OCI-LY7 (cell line): ENCODE measurements around the gene COL8A2. TPM values are rescaled to one million over a fixed set of nuclear protein-coding genes. Genes with fewer than 3 reads are reported as not detected.

Source experiments
- BruUV-seq: library from RNA; stranded (reverse); fragments of 400-500 nt; replicated peaks from 2 replicates; lab custom pipeline; 2021; lab: Mats Ljungman, UMichigan
- CTCF ChIA-PET: fragments of 300-600 bp; sonication (Branson Sonifier 250); formaldehyde crosslinking; loops from one replicate; lab custom pipeline; 2022; ENCODE audit warnings: antibody characterized with exemption; ENCODE audit not compliant: unreplicated experiment; lab: Charles Lee
- POLR2A ChIA-PET: fragments of 300-600 bp; sonication (Branson Sonifier 250); formaldehyde crosslinking; loops from one replicate; lab custom pipeline; 2022; ENCODE audit warnings: antibody characterized with exemption; lab: Charles Lee
- DNase-seq: peaks from one replicate; pipeline ENCODE4 v3.0.0-alpha.2; 2015; ENCODE audit warnings: low spot score
- H2AFZ ChIP-seq: fragments of 200-600 bp; sonication (generic), shearing (Covaris generic); 2 replicates; pipeline ENCODE4 v1.6.1; 2014; ENCODE audit warnings: mild to moderate bottlenecking, antibody characterized with exemption, low read length, moderate library complexity
- H3K27ac ChIP-seq: fragments of 200-600 bp; sonication (generic); 2 replicates; pipeline ENCODE4 v1.5.1; 2014; ENCODE audit warnings: mixed run types, low read depth, mild to moderate bottlenecking, moderate library complexity, low read length, inconsistent platforms; ENCODE audit not compliant: poor library complexity, severe bottlenecking
- H3K36me3 ChIP-seq: fragments of 200-600 bp; sonication (generic); 2 replicates; pipeline ENCODE4 v1.6.1; 2014; ENCODE audit warnings: mild to moderate bottlenecking, antibody characterized with exemption, low read length, moderate library complexity, mixed read lengths; ENCODE audit not compliant: insufficient read depth
- H3K4me1 ChIP-seq: fragments of 200-600 bp; sonication (generic); 2 replicates; pipeline ENCODE4 v1.5.1; 2014; ENCODE audit warnings: mild to moderate bottlenecking, low read length; ENCODE audit not compliant: insufficient read depth, poor library complexity, severe bottlenecking
- H3K4me2 ChIP-seq: fragments of 200-600 bp; sonication (generic); 2 replicates; pipeline ENCODE4 v1.6.1; 2014; ENCODE audit warnings: mild to moderate bottlenecking, low read length
- H3K4me3 ChIP-seq: fragments of 200-600 bp; sonication (generic); 2 replicates; pipeline ENCODE4 v1.5.1; 2014; ENCODE audit warnings: mild to moderate bottlenecking, low read depth, low read length; ENCODE audit not compliant: poor library complexity, severe bottlenecking
- H3K79me2 ChIP-seq: fragments of 200-600 bp; sonication (generic); 2 replicates; pipeline ENCODE4 v1.6.1; 2016; ENCODE audit warnings: low read depth, mild to moderate bottlenecking, low read length, moderate library complexity, mixed read lengths; ENCODE audit not compliant: insufficient read depth
- H3K9me2 ChIP-seq: fragments of 200-600 bp; sonication (generic); 2 replicates; pipeline ENCODE4 v1.6.1; 2016; ENCODE audit warnings: mild to moderate bottlenecking, low read length, mixed read lengths; ENCODE audit not compliant: insufficient read depth
- H3K9me3 ChIP-seq: fragments of 200-600 bp; sonication (generic); 2 replicates; pipeline ENCODE4 v1.6.1; 2014; ENCODE audit warnings: mild to moderate bottlenecking, mixed run types, low read length, mixed read lengths
- H4K20me1 ChIP-seq: fragments of 200-600 bp; sonication (generic); 2 replicates; pipeline ENCODE4 v1.6.1; 2014; ENCODE audit warnings: mild to moderate bottlenecking, antibody characterized with exemption, low read length, moderate library complexity, mixed read lengths; ENCODE audit not compliant: insufficient read depth
- EZH2phosphoT487 ChIP-seq: fragments of 200-600 bp; sonication (generic); IDR thresholded peaks from 2 replicates; pipeline ENCODE4 v1.6.1; 2018; ENCODE audit warnings: low read depth, borderline replicate concordance, mild to moderate bottlenecking, mixed run types, antibody characterized with exemption, low read length, moderate library complexity, mixed read lengths
- intact Hi-C: fragments of 100-400 bp; cut with micrococcal nuclease; formaldehyde crosslinking; loops from one replicate; pipeline ENCODE4 v1.10.0; 2022; ENCODE audit not compliant: unreplicated experiment
- total RNA-seq, 2 experiments: library from RNA; depleted of rRNA in 1 of 2; stranded (reverse); fragments of >200 nt in 1 of 2; shearing (Covaris generic) in 1 of 2; gene quantifications; 2 replicates each; pipeline ENCODE4 v1.2.3, GENCODE V29; 2014 to 2022
- TF ChIP-seq, protein P1 (sequence below): fragments of 200-600 bp; sonication (generic); conservative IDR thresholded peaks from 2 replicates; pipeline ENCODE4 v1.5.1; 2014; ENCODE audit warnings: mild to moderate bottlenecking, antibody characterized with exemption, low read length, moderate library complexity, mixed read lengths

The COL8A2 gene
- total RNA-seq, 2 experiments from 2014 or later, result not detected

DNA sequence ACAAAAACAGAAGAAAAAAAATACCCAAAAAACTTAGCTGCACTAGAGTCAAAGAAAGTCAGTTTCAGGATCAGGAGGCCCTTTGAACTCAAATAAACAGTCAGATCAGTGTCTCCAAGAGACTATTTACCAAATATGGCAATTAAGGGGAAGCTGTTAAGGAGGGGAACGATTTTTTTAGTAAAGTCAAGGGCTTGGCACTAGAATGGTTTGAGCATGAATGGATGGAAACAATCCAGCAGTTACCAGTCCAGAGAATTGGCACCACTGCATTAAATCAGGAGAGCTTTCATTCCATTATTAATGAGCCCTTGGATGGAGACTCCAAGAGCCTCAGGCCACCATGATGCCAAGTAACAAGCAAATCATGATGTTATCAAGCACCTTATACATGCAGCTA lies 17.1 kb upstream of the COL8A2 start:
- Histone ChIP-seq H4K20me1 (no peaks in the 10 kb centered on the region), H3K4me3 (no peak overlapping the region), H3K9me3 (peaks cover 7% of the 10 kb centered on the region; the same call in 1 of the 2 replicates), H3K79me2 (peaks cover 20% of the 10 kb centered on the region; the same call in 1 of the 2 replicates), H3K27ac (no peak overlapping the region), H2AFZ (no peak overlapping the region), H3K4me2 (no peak overlapping the region), H3K9me2 (no peaks in the 10 kb centered on the region), H3K4me1 (no peaks in the 10 kb centered on the region), H3K36me3 (peaks cover 60% of the 10 kb centered on the region)
- no TSS peak for BruUV-seq
- TF ChIP-seq, protein P1, sequence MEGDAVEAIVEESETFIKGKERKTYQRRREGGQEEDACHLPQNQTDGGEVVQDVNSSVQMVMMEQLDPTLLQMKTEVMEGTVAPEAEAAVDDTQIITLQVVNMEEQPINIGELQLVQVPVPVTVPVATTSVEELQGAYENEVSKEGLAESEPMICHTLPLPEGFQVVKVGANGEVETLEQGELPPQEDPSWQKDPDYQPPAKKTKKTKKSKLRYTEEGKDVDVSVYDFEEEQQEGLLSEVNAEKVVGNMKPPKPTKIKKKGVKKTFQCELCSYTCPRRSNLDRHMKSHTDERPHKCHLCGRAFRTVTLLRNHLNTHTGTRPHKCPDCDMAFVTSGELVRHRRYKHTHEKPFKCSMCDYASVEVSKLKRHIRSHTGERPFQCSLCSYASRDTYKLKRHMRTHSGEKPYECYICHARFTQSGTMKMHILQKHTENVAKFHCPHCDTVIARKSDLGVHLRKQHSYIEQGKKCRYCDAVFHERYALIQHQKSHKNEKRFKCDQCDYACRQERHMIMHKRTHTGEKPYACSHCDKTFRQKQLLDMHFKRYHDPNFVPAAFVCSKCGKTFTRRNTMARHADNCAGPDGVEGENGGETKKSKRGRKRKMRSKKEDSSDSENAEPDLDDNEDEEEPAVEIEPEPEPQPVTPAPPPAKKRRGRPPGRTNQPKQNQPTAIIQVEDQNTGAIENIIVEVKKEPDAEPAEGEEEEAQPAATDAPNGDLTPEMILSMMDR, result no peak
- TF ChIP-seq EZH2phosphoT487, result no peak
- ChIA-PET POLR2A (no interaction called here), CTCF (no interaction called here)
- intact Hi-C loops, result no loop called here
- no peak for DNase-seq

DNA sequence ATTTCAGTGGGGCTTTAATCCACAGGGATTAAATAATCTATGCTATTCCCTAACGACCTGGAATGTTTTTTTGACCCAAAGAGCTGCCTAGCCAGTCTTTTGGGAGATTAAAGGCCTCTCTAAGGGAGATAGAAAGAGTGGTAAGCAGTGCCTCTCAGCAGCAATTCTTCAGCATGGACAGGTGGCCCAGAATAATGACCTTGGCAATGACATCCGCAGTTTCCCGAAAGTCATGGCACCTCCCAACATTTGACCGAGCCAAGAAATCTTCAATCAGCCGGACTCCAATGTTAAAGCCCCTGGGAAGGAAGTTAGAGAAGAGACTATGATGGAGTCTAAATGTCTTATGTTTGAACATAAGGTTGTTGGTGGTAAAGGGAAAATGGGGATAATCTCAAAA lies 14.5 kb upstream of the COL8A2 start:
- ChIA-PET POLR2A (interaction anchor here (0.5 to 0.6 kb wide), 2 partner anchors 8 to 26 kb away, joined by 3 to 4 read pairs; no protein-coding TSS in a partner anchor), CTCF (no interaction called here)
- H4K20me1 ChIP-seq, result no peaks in the 10 kb centered on the region
- H3K9me2 ChIP-seq, result no peaks in the 10 kb centered on the region
- no peaks in the 10 kb centered on the region for H3K9me3 ChIP-seq
- no peak overlapping the region for H3K27ac ChIP-seq
- no peak overlapping the region for H3K4me3 ChIP-seq
- TF ChIP-seq EZH2phosphoT487, result no peak
- TF ChIP-seq, protein P1, result no peak
- no TSS peak for BruUV-seq
- H3K79me2 ChIP-seq, result peaks cover 15% of the 10 kb centered on the region; the same call in 1 of the 2 replicates
- no peak overlapping the region for H2AFZ ChIP-seq
- no peaks in the 10 kb centered on the region for H3K4me1 ChIP-seq
- no peak overlapping the region for H3K4me2 ChIP-seq
- no peak for DNase-seq
- peaks cover 62% of the 10 kb centered on the region for H3K36me3 ChIP-seq
- intact Hi-C loops, result no loop called here

DNA sequence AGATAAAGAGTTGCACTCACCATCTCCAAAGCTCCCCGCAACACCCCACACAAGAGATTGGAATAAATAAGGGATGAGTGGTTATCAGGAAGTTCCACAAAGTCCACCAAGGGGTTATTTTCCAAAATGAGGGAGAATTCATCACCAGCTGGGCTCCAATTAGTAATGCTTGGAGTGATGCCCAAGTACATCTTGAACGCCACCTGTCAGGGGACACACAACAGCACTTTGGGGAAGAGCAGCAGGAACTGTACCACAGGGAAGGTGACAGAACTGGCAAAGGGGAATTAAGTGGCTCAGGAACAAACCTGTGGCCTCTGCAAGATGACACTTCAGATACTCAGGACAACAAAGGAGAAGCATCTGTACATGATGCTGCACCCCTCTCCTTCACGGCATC lies 12.8 kb upstream of the COL8A2 start:
- H3K4me2 ChIP-seq, result no peak overlapping the region
- no peak overlapping the region for H3K4me3 ChIP-seq
- BruUV-seq, result no TSS peak
- H2AFZ ChIP-seq, result no peak overlapping the region
- ChIA-PET POLR2A (no interaction called here), CTCF (no interaction called here)
- peaks cover 54% of the 10 kb centered on the region for H3K36me3 ChIP-seq
- peaks cover 8% of the 10 kb centered on the region; the same call in 1 of the 2 replicates for H3K79me2 ChIP-seq
- H3K27ac ChIP-seq, result no peak overlapping the region
- intact Hi-C loops, result no loop called here
- H3K9me2 ChIP-seq, result no peaks in the 10 kb centered on the region
- H3K9me3 ChIP-seq, result no peaks in the 10 kb centered on the region
- H3K4me1 ChIP-seq, result no peaks in the 10 kb centered on the region
- no peak for DNase-seq
- no peak for TF ChIP-seq EZH2phosphoT487
- TF ChIP-seq, protein P1, result no peak
- no peaks in the 10 kb centered on the region for H4K20me1 ChIP-seq
